ENCODE results near the gene P2RY8.
"Not testable (repeated sequence)": the region's sequence is repeated elsewhere in the genome, so short reads cannot be mapped to it uniquely, and the experiment has no call there.

Gene P2RY8, protein sequence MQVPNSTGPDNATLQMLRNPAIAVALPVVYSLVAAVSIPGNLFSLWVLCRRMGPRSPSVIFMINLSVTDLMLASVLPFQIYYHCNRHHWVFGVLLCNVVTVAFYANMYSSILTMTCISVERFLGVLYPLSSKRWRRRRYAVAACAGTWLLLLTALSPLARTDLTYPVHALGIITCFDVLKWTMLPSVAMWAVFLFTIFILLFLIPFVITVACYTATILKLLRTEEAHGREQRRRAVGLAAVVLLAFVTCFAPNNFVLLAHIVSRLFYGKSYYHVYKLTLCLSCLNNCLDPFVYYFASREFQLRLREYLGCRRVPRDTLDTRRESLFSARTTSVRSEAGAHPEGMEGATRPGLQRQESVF

DNA sequence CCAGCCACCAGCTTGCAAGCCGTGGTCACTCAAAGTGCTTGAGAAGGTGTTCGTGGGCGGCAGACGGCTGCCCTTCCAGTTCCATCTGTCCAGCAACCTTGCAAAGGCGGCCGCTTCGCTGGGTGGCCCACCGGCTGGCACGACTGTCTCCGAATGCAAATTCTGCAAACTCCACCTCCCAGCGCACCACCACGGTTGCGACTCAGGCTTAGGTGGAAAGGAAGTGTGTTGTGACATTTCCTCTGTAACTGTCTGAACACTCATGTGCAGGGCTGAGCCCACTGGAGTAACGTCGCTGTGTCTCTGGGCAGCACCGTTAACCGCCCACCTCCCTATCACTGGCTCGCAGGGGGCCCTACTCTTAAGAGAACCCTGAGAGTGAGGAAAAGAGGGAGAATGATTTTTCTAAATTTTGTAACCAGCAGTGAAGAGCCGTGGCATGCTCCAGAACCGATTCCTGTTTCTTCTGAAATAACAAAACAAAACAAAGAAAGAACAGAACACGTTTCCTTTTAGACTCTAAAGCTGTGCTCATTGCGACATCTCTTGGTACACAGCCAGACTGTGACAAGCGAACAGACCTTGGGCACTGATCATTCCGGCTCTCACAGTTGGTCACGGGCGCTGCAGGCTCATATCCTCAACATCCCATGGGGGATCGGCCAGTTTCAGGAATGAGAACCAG is at the start of gene P2RY8:
Gene P2RY8, minus strand, starts transcription at position 155 of the 685 bp plus-strand sequence. CDS start 70,627 bp downstream, outside the sequence.
- H4K20me1 ChIP-seq = peaks cover 0 to 27% (median 22%) of the 10 kb centered on the region in 11 experiments; a peak in 16 of 22 replicates
- no peaks in the 10 kb centered on the region for H3K27me3 ChIP-seq
- peaks cover 12 to 45% (median 37%) of the 10 kb centered on the region in 10 experiments; a peak in 18 of 20 replicates for H3K4me1 ChIP-seq
- peak; percentile 80 to 99 (median 97); a peak in 21 of 22 replicates for TF ChIP-seq Cebpa-rat (IDR thresholded peaks at IDR 0.05)
- peaks cover 0 to 3% (median 0%) of the 10 kb centered on the region in 11 experiments; a peak in 3 of 22 replicates for H3K9me3 ChIP-seq (replicated peaks in 1 of 11)
- H3K4me2 ChIP-seq = peak within 1 kb of the TSS; percentile 82 to 100 (median 95)
- H3K9ac ChIP-seq = peak within 1 kb of the TSS; percentile 90 to 99 (median 93)
- peak within 1 kb of the TSS; percentile 90 to 99 (median 96) for H3K27ac ChIP-seq
- H3K36me3 ChIP-seq = peaks cover 0 to 14% (median 8%) of the 10 kb centered on the region in 11 experiments; a peak in 14 of 22 replicates
- peak within 1 kb of the TSS; percentile 68 to 98 (median 86) for H3K4me3 ChIP-seq

DNA sequence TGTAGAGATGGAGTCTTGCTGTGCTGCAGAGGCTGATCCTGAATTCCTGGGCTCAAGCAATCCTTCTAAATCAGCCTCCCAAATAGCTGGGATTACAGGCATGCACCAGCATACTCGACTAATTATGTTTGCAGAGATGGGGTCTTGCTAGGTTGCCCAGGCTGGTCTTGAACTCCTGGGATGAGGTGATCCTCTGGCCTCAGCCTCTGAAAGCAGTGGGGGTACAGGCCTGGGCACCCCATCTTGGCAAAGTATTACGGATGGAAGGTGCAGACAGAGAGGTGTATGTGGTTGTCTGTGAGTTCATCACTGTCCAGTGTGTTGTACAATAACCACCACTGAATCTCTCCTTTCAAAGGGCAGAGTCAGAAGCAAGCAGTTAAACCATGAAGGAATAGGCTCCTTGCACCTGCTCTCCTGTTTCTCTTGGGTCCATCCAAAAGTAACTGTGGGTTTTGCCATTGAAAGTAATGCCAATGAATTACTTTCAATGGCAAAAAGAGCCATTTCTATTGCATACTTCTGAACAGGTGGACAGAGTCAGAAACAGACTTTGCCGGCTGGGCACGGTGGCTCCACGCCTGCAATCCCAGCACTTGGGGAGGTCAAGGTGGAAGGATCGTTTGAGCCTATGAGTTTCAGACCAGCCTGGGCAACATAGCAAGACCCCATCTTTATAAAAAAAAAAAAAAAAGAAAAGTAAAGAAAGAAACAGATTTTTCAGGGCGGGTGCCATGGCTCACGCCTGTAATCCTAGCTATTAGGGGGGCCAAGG is 47.4 kb upstream of the P2RY8 start:
- no peak overlapping the region for H3K27ac ChIP-seq
- no peak overlapping the region for H3K9ac ChIP-seq
- no peak overlapping the region for H3K4me2 ChIP-seq

DNA sequence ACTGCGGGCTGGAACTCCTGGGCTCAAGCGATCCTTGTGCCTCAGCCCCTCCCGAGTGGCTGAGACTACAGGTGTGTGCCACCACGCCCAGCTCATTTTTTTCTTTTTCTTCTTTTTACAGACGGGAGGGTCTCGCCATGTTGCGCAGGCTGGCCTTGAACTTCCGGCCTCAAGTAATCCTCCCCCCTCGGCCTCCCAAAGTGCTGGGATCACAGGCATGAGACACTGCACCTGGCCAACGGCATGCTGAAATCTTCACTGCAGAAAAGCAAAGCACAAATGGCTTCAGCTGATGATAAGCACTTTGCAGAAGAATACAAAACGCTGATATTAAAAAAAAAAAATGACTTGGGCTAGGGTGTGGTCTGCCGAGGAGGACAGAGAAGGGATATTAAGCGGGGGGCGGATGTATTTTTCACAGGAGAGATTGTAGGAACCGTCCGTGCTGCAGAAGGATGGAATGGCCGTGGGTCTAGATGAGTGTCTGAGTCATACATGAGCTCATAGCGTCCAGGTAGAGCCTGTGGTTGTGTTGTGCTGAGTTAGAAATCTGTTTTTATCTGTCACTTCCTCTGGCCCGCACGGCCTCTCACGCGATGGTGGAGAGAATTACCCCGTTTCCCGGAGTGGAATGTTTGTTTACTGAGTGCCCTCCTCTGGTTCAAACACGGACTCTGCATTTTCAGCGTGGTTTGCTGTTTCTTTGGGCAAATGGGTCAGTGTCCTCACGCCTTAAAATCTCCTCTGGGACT is 45.9 kb upstream of the P2RY8 start:
- H3K27me3 ChIP-seq = no peaks in the 10 kb centered on the region
- no peak overlapping the region for H3K4me3 ChIP-seq
- H3K4me1 ChIP-seq = peaks cover 0 to 21% (median 11%) of the 10 kb centered on the region in 10 experiments; a peak in 16 of 20 replicates
- no peaks in the 10 kb centered on the region for H3K36me3 ChIP-seq
- H3K9ac ChIP-seq = no peak overlapping the region
- peak overlapping the region in 4 of 11 experiments; percentile 13 to 48 (median 33); a peak in 7 of 22 replicates for H3K4me2 ChIP-seq
- no peaks in the 10 kb centered on the region for H4K20me1 ChIP-seq
- H3K27ac ChIP-seq = no peak overlapping the region
- H3K9me3 ChIP-seq (replicated peaks in 1 of 11) = no peaks in the 10 kb centered on the region
- TF ChIP-seq Cebpa-rat (IDR thresholded peaks at IDR 0.05) = no peak

More for the DNA sequence above, 47.4 kb upstream of the P2RY8 start:
- H3K9me3 ChIP-seq (replicated peaks in 1 of 11) = no peaks in the 10 kb centered on the region
- H3K4me1 ChIP-seq = peaks cover 0 to 14% (median 9%) of the 10 kb centered on the region in 10 experiments; a peak in 16 of 20 replicates
- no peaks in the 10 kb centered on the region for H4K20me1 ChIP-seq
- no peak overlapping the region for H3K4me3 ChIP-seq
- no peaks in the 10 kb centered on the region for H3K36me3 ChIP-seq
- TF ChIP-seq Cebpa-rat (IDR thresholded peaks at IDR 0.05) = no peak
- no peaks in the 10 kb centered on the region for H3K27me3 ChIP-seq

DNA sequence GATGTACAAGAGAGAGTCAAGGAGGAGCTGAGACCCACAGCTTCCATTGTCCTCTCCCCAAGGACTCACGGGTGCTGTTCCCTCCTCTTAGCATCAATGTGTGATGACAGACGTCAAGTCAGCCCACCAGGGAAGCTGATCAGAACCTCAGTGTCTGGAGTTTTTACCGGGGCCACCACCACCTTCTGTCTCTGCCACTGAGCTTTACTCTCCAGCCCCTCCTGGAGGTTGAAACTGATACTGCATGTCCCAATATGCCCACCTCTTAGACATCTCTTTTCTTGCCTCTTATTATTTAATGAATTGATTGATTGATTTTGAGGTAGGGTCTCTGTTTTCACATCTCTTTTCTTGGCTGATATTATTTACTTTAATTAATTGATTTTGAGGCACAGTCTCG is 44.1 kb upstream of the P2RY8 start:
- Histone ChIP-seq H3K27ac (no peak overlapping the region), H3K36me3 (no peaks in the 10 kb centered on the region), H3K4me3 (no peak overlapping the region), H3K27me3 (no peaks in the 10 kb centered on the region), H3K9ac (no peak overlapping the region), H3K9me3 (replicated peaks in 1 of 11) (no peaks in the 10 kb centered on the region), H3K4me1 (peaks cover 6 to 20% (median 14%) of the 10 kb centered on the region in 10 experiments; a peak in 17 of 20 replicates), H4K20me1 (no peaks in the 10 kb centered on the region), H3K4me2 (no peak overlapping the region)
- no peak for TF ChIP-seq Cebpa-rat (IDR thresholded peaks at IDR 0.05)

DNA sequence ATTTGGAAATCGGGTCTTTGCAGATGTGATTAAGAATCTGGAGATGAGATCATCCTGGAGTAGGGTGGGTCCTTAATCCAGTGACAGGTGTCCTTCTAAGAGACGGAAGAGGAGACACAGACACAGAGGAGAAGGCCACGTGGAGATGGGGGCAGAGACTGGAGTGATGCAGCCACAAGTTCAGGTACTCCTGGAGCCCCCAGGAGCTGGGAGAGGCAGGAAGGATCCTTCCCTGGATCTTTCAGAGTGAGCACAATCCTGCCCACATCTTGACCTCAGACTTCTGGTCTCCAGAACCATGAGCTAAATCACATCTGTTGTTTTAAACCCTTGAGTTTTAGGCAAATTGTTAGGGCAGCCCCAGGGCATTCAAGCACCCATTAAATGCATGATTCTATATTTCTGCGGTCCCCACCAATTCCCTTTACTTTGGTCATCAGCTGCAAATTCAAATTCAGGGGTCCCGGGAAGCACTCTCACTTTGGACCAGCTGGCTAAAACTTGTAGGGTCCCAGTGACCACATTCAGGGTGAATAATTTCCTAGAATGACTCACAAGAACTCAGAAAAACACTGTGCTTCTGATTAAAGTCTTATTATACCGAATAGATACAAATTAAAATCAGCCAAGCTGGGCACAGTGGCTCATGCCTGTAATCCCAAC is 41.7 kb upstream of the P2RY8 start:
- H3K9ac ChIP-seq = no peak overlapping the region
- H4K20me1 ChIP-seq = no peaks in the 10 kb centered on the region
- TF ChIP-seq Cebpa-rat (IDR thresholded peaks at IDR 0.05) = no peak
- no peak overlapping the region for H3K27ac ChIP-seq
- H3K4me3 ChIP-seq = no peak overlapping the region
- no peaks in the 10 kb centered on the region for H3K36me3 ChIP-seq
- peaks cover 8 to 22% (median 17%) of the 10 kb centered on the region in 10 experiments; a peak in 17 of 20 replicates for H3K4me1 ChIP-seq
- H3K9me3 ChIP-seq (replicated peaks in 1 of 11) = peaks cover 0 to 11% (median 0%) of the 10 kb centered on the region in 11 experiments; a peak in 1 of 22 replicates
- H3K27me3 ChIP-seq = no peaks in the 10 kb centered on the region
- H3K4me2 ChIP-seq = peak overlapping the region in 1 of 11 experiments; percentile 21; a peak in 1 of 22 replicates

DNA sequence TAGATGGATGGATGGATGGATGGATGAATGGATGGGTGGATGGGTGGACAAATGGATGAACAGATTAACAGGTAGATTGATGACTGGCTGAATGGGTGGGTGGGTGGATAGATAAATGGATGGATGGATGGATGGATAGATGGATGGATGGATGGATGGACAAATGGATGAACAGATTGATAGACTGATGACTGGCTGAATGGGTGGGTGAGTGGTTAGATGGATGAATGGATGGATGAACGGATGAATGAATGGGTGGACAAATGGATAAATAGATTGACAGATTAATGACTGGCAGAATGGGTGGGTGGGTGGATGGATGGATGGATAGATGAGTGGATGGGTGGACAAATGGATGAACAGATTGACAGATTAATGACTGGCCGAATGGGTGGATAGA is 40.9 kb upstream of the P2RY8 start:
- no peak overlapping the region for H3K4me2 ChIP-seq

DNA sequence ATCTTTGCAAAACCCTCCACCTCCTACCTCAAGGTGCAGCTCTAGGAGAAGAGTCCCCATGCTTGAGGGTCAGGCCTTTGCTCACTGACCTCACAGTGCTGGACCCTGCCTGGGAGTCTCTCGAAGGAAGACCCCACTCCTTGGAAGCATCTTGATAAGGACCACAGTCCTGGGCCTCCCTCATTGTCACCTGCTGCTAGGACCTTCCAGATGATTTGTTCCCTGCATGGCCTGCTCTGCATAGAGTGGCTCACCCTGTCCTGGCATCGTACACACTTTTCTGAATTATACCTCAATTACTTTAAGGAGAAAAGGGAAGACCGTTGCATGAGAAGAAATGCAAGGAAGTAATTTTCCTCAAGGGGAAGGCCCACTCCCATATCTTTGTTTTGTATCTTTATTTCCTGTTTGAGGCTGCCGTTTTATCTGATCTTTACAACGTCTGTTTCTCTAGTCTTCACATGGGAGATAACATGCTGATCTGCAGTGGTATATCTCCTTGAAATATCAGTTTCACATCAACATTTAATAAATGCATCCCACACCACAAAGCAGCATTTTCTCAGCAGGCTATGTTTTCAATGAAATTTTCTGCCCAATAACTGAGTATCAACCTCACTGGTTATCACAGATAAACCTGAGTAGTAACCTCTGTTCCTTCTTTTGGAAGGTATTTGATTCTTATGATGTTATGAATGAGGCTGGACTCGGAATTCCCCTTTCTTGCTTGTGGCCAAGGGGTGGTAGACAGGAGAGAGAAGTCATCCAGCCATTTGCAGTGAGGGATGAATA is 39.4 kb upstream of the P2RY8 start:
- Histone ChIP-seq H3K27me3 (no peaks in the 10 kb centered on the region), H3K4me2 (peak overlapping the region; percentile 0 to 44 (median 39); a peak in 16 of 22 replicates), H3K9ac (no peak overlapping the region), H3K27ac (no peak overlapping the region), H4K20me1 (no peaks in the 10 kb centered on the region), H3K4me1 (peaks cover 9 to 21% (median 15%) of the 10 kb centered on the region in 10 experiments; a peak in 19 of 20 replicates), H3K36me3 (no peaks in the 10 kb centered on the region), H3K9me3 (replicated peaks in 1 of 11) (peaks cover 0 to 23% (median 4%) of the 10 kb centered on the region in 11 experiments; a peak in 6 of 22 replicates), H3K4me3 (no peak overlapping the region)
- TF ChIP-seq Cebpa-rat (IDR thresholded peaks at IDR 0.05) = no peak

More for the DNA sequence above, 40.9 kb upstream of the P2RY8 start:
- Histone ChIP-seq H3K27ac (no peak overlapping the region), H3K27me3 (no peaks in the 10 kb centered on the region), H3K9ac (no peak overlapping the region), H3K4me3 (no peak overlapping the region), H3K4me1 (peaks cover 8 to 18% (median 14%) of the 10 kb centered on the region in 10 experiments; a peak in 17 of 20 replicates), H3K9me3 (replicated peaks in 1 of 11) (peaks cover 0 to 16% (median 1%) of the 10 kb centered on the region in 11 experiments; a peak in 6 of 22 replicates), H4K20me1 (no peaks in the 10 kb centered on the region), H3K36me3 (no peaks in the 10 kb centered on the region)
- TF ChIP-seq Cebpa-rat (IDR thresholded peaks at IDR 0.05) = no peak

DNA sequence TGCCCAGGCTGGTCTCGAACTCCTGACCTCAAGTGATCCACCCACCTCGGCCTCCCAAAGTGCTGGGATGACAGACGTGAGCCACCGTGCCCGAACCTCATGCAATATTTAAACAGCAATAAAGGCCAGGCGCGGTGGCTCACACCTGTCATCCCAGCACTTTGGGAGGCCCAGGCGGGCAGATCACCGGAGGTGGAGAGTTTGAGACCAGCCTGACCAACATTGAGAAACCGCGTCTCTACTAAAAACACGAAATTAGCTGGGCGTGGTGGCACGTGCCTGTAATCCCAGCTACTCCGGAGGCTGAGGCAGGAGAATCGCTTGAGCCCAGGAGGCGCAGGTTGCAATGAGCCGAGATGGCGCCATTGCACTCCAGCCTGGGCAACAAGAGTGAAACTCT is 37.2 kb upstream of the P2RY8 start:
- H3K4me3 ChIP-seq, H3K9ac ChIP-seq, H3K27ac ChIP-seq, H3K27me3 ChIP-seq, H4K20me1 ChIP-seq, H3K36me3 ChIP-seq, H3K4me2 ChIP-seq: not testable (repeated sequence)
- Histone ChIP-seq H3K9me3 (replicated peaks in 1 of 11) (peaks cover 0 to 23% (median 4%) of the 10 kb centered on the region in 11 experiments; a peak in 7 of 22 replicates), H3K4me1 (peaks cover 17 to 38% (median 31%) of the 10 kb centered on the region in 10 experiments)

Measured in BLaER1 treated with 17β-estradiol and CSF1 and Interleukin-3, amounts not matched to agents 10 nM and 100 nM (cell line).